Activated T-helper 1 cell treated with anti-CD3 and anti-CD28 coated beads, Interleukin-12 subunit alpha, Interleukin-12 subunit beta, Interleukin-2, Interleukin-4 antibody, amounts not matched to agents 30 ng/mL and 10 ng/mL and 1 ng/mL, durations not matched to agents 14 hours and 24 hours and 36 hours (primary cell): ENCODE results near the gene MAP2K7. TPM values are rescaled to one million over a fixed set of nuclear protein-coding genes. Genes with fewer than 3 reads are reported as not detected.

Experiments used
- DNase-seq: peaks from one replicate; pipeline ENCODE4 v3.0.0; 2021; ENCODE audit warnings: low spot score
- H3K27ac Mint-ChIP-seq: one replicate; pipeline ENCODE4 v1.8.0; 2021; ENCODE audit warnings: mild to moderate bottlenecking, mixed read lengths
- H3K27me3 Mint-ChIP-seq: one replicate; pipeline ENCODE4 v1.8.0; 2022; ENCODE audit warnings: mild to moderate bottlenecking, moderate library complexity, mixed read lengths; ENCODE audit not compliant: insufficient read depth
- H3K36me3 Mint-ChIP-seq: one replicate; pipeline ENCODE4 v1.8.0; 2021; ENCODE audit warnings: low read depth, mixed read lengths
- H3K4me1 Mint-ChIP-seq: one replicate; pipeline ENCODE4 v1.8.0; 2021; ENCODE audit warnings: low read depth, mixed read lengths
- H3K4me3 Mint-ChIP-seq: one replicate; pipeline ENCODE4 v1.8.0; 2021; ENCODE audit warnings: mild to moderate bottlenecking, moderate library complexity, mixed read lengths
- H3K9me3 Mint-ChIP-seq: one replicate; pipeline ENCODE4 v1.8.0; 2021; ENCODE audit warnings: mixed read lengths
- intact Hi-C: fragments of 100-400 bp; cut with micrococcal nuclease; formaldehyde crosslinking; loops from one replicate; pipeline ENCODE4 v1.15.1; 2024
- total RNA-seq: library from RNA; stranded (reverse); gene quantifications from 2 replicates; pipeline ENCODE4 v1.2.3, GENCODE V29; 2022

Gene MAP2K7
- total RNA-seq, 1 donor from 2014 or later: 47.6 TPM

DNA sequence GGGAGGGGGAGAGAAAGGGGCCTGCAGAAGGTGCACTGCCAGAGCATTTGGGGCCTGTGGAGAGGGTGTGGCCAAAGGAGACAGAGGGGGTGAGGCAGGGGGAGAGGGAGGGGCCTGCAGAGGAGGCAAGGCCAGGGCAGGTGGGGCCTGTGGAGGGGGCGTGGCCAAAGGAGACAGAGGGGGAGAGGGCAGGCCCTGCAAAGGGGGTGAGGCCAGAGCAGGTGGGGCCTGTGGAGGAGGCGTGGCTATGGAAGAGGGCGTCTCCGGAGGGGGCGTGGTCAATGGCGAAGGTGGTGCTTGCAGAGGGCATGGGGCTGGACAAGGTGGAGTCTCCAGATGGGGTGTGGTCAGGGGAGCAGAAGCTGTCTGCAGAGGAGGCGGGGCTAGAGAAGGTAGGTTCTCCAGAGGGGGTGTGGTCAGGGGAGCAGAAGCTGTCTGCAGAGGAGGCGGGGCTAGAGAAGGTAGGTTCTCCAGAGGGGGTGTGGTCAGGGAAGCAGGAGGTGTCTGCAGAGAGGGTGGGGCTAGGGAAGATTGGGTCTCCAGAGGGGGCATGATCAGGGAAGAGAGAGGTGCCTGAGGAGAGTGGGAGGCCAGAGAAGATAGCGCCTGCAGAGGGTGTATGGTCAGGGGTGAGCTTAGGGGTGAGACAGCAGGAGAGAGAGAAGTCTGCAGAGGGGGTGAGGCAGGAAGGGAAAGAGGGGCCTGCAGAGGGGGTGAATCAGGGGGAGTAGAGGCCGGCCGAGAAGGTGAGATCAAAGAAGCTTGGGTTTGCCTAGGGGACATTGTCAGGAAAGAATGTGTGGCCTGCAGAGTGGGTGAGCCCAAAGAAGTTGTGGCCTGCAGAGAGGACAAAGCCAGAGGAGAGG lies 32.9 kb upstream of the MAP2K7 start:
- Mint-ChIP-seq H3K4me1 (peaks cover 14% of the 10 kb centered on the region), H3K36me3 (no peaks in the 10 kb centered on the region), H3K27me3 (peaks cover 40% of the 10 kb centered on the region), H3K9me3 (no peaks in the 10 kb centered on the region), H3K27ac (peak overlapping the region; percentile 53), H3K4me3 (peak overlapping the region; percentile 64)
- peak; percentile 42 for DNase-seq
- intact Hi-C loops: loop anchor here (1.0 to 2.0 kb wide), 4 partner anchors 9 to 674 kb away; partner anchors contain the start of genes MAP2K7 and TIMM44

- H3K9me3 Mint-ChIP-seq: no peaks in the 10 kb centered on the region
- DNase-seq: peak; percentile 73
- no peaks in the 10 kb centered on the region for H3K36me3 Mint-ChIP-seq
- peaks cover 45% of the 10 kb centered on the region for H3K27me3 Mint-ChIP-seq
- intact Hi-C loops: loop anchor here (2.0 kb wide), 2 partner anchors 71 to 675 kb away; partner anchors contain the start of gene TIMM44
- peak overlapping the region; percentile 64 for H3K4me3 Mint-ChIP-seq
- peak overlapping the region; percentile 53 for H3K27ac Mint-ChIP-seq
- peaks cover 14% of the 10 kb centered on the region for H3K4me1 Mint-ChIP-seq
Measured at GRCh38 chr19:7871437-7872305, 32.0 kb upstream of the MAP2K7 start.

GRCh38 chr19:7872306-7873204 lies 31.1 kb upstream of the MAP2K7 start:
- intact Hi-C loops: no loop called here
- H3K27ac Mint-ChIP-seq: no peak overlapping the region
- peaks cover 40% of the 10 kb centered on the region for H3K27me3 Mint-ChIP-seq
- no peak overlapping the region for H3K4me3 Mint-ChIP-seq
- no peaks in the 10 kb centered on the region for H3K9me3 Mint-ChIP-seq
- peaks cover 14% of the 10 kb centered on the region for H3K4me1 Mint-ChIP-seq
- H3K36me3 Mint-ChIP-seq: no peaks in the 10 kb centered on the region
- no peak for DNase-seq

GRCh38 chr19:7873304-7874075 lies 30.2 kb upstream of the MAP2K7 start:
- no peaks in the 10 kb centered on the region for H3K36me3 Mint-ChIP-seq
- H3K27me3 Mint-ChIP-seq: peaks cover 32% of the 10 kb centered on the region
- intact Hi-C loops: no loop called here
- H3K27ac Mint-ChIP-seq: no peak overlapping the region
- peak overlapping the region; percentile 80 for H3K4me3 Mint-ChIP-seq
- DNase-seq: no peak
- peaks cover 14% of the 10 kb centered on the region for H3K4me1 Mint-ChIP-seq
- H3K9me3 Mint-ChIP-seq: no peaks in the 10 kb centered on the region

GRCh38 chr19:7874076-7874896 lies 29.4 kb upstream of the MAP2K7 start, which contains the start of gene PRR36:
Gene PRR36 (minus strand): TSS chr19:7874390. CDS start chr19:7873689, 701 bp downstream.
- H3K36me3 Mint-ChIP-seq: no peaks in the 10 kb centered on the region
- peaks cover 14% of the 10 kb centered on the region for H3K4me1 Mint-ChIP-seq
- intact Hi-C loops: no loop called here
- peaks cover 32% of the 10 kb centered on the region for H3K27me3 Mint-ChIP-seq
- no peak within 1 kb of the TSS for H3K27ac Mint-ChIP-seq
- H3K4me3 Mint-ChIP-seq: peak within 1 kb of the TSS; percentile 80
- no peaks in the 10 kb centered on the region for H3K9me3 Mint-ChIP-seq
- no peak for DNase-seq

DNA sequence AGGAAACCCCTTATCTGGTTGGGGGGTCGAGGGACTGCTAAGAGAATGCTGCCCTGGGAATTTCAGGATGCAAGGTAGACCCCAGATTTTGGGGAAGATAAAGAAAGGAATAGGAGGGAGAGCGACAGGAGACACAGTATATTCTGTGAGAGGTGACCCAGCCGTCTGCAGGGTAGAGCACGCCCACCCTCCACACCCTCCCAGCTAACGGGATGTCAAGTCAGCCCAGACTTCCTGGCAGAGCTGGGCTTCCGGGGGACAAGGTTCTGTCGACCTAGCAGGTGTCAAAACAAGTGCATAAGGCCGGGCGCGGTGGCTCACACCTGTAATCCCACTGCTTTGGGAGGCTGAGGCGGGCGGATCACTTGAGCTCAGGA lies 28.8 kb upstream of the MAP2K7 start:
- no peaks in the 10 kb centered on the region for H3K9me3 Mint-ChIP-seq
- DNase-seq: no peak
- intact Hi-C loops: no loop called here
- peaks cover 14% of the 10 kb centered on the region for H3K4me1 Mint-ChIP-seq
- H3K27me3 Mint-ChIP-seq: peaks cover 32% of the 10 kb centered on the region
- H3K4me3 Mint-ChIP-seq: no peak overlapping the region
- no peaks in the 10 kb centered on the region for H3K36me3 Mint-ChIP-seq
- H3K27ac Mint-ChIP-seq: no peak overlapping the region

GRCh38 chr19:7877249-7877836 lies 26.3 kb upstream of the MAP2K7 start:
- intact Hi-C loops: no loop called here
- Mint-ChIP-seq H3K4me1 (no peaks in the 10 kb centered on the region), H3K9me3 (no peaks in the 10 kb centered on the region), H3K36me3 (no peaks in the 10 kb centered on the region), H3K4me3 (no peak overlapping the region), H3K27me3 (peaks cover 22% of the 10 kb centered on the region), H3K27ac (no peak overlapping the region)
- no peak for DNase-seq

DNA sequence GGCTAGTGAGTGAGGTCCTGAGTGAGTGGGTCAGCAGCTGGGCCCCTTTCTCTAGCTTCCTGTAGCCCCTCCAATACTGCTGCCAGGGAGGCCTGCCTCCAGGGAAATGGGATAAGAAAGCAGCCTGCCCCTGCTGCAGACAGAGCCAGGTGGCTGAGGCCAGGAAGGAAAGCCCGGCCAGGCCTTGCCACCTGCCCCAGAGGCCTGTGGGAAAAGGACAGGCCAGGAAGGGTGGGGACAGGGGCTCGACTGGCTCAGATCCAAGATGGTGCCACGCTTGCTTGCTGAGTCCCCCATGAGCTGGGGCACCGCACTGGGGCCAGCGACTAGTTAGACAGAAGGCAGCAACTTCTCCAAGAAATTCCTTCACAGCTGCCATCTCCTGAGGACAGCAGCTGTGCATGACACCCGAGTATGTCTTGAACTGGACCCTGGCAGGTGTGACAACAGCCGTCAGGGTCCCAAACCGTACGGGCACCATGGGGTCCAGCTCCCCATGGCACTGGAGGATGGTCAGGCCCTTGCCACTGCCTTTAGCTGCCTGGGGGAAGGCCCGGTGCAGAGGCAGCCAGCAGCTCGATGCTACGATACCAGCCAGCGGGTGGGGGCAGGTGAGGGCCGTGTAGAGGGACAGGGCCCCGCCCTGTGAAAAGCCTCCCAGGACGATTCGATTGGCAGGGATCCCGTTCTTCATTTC lies 24.4 kb upstream of the MAP2K7 start:
- Mint-ChIP-seq H3K4me1 (no peaks in the 10 kb centered on the region), H3K9me3 (no peaks in the 10 kb centered on the region), H3K27ac (no peak overlapping the region), H3K4me3 (no peak overlapping the region), H3K27me3 (peaks cover 13% of the 10 kb centered on the region), H3K36me3 (no peaks in the 10 kb centered on the region)
- no peak for DNase-seq
- intact Hi-C loops: no loop called here

- intact Hi-C loops: no loop called here
- no peak for DNase-seq
- Mint-ChIP-seq H3K27me3 (peaks cover 13% of the 10 kb centered on the region), H3K27ac (no peak overlapping the region), H3K9me3 (no peaks in the 10 kb centered on the region), H3K4me3 (no peak overlapping the region), H3K36me3 (no peaks in the 10 kb centered on the region), H3K4me1 (no peaks in the 10 kb centered on the region)
Measured at GRCh38 chr19:7879836-7880235, 23.8 kb upstream of the MAP2K7 start.

DNA sequence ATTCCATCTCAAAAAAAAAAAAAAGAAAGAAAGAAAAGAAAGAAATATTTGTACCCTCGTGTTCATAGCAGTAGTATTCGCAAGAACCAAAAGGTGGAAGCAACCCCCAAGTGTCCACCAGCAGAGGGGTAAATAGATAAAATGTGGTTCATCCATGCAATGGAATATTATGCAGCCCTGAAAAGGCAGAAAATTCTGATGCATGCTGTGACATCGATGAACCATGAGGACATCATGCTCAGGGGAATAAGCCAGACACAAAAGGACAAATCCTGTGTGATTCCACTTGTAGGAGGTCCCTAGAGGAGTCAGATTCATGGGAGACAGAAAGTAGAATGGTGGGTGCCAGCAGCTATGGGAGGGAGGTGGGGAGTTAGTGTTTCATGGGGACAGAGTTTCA lies 21.8 kb upstream of the MAP2K7 start:
- Mint-ChIP-seq H3K9me3 (no peaks in the 10 kb centered on the region), H3K4me1 (no peaks in the 10 kb centered on the region), H3K27ac (no peak overlapping the region), H3K36me3 (no peaks in the 10 kb centered on the region), H3K4me3 (no peak overlapping the region), H3K27me3 (peaks cover 2% of the 10 kb centered on the region)
- no peak for DNase-seq
- intact Hi-C loops: no loop called here
